NCI-H146 (cell line): ENCODE measurements around the gene NOM1.

Experiments used
- DNase-seq: peaks from one replicate; lab custom pipeline; 2025; lab: John Stamatoyannopoulos, UW

The NOM1 gene

GRCh38 chr7:157004521-157005455, 55.3 kb downstream of the NOM1 start:
- DNase-seq = no peak

- no peak for DNase-seq
Measured at GRCh38 chr7:157005456-157006204, 56.1 kb downstream of the NOM1 start.

GRCh38 chr7:157006205-157006747, 56.8 kb downstream of the NOM1 start:
- no peak for DNase-seq

- no peak for DNase-seq
Measured at GRCh38 chr7:157006829-157007469, 57.4 kb downstream of the NOM1 start.

DNA sequence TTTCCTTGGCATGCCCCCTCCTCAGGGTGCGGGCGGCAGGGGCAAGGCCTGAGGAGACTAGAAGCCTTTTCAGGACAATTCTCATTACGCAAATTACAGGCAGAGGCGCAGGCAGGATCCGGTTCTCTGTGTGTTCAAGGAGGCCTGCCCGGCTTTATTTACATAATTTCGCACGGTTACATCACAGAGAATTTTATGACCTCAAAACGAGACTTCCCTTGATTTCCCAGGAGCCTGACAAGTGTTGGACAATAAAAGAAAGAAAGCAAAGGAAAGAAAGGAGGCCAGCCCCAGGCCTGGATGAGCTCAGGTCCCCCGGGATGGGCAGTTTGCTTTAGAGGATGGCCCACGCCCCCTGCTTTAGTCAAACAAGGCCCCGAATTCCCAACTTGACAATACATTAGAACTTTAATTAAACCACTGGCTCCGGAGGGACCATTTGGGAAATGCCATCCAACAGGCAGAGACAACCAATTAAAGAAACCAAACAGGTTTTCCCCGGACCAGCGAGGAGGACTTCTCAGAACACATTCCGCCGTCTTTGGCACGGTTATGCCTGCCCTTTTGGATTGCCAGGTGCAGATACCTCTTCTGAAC, 58.1 kb downstream of the NOM1 start:
- DNase-seq = no peak

DNA sequence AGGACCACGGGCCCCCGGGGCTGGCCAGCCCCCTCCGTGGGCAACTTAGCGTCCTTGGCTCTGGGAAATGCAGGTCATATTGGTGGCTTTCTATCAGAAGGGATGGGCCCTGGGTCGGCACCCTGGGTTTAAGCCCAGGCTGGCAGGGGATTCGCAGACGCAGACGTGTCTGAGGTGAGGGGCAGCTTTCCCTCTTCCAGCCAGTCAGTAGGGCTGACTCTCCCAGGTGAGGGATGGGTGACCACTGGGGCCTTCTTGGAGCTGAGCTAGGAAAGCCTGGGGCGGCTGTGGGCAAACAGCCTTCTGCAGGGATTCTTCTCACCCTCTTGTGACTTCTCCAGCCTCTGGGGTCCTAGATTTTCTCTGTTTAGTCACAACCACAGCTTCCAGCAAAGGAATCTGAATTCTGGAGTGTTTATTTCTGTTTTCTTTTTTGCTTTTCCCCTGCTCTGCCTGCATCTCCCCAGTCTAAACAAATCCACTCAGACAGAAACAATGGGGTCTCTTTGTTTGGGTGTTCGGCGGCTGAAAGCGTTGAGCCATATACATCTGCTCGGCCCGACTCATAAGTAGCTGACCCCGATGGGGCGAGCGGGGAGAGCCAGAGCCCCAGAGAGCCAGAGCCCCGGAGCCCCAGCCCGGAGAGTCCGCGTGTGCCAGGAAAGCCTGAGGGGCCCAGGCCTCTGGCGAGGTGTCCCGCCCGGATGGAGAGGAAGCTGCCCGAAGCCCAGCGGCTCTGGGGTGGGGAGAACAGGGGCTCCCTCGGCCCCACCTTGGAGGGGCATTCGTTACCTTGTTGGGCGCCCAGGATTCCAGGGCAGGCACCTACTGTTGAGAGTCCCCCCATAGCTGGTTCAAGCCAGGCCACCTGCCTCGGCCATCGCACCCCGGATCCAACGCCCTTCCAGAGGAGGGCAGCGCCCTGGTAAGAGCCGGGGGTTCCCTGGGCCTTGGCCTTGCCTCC, 59.0 kb downstream of the NOM1 start:
- DNase-seq = no peak

GRCh38 chr7:157009170-157009777, 59.8 kb downstream of the NOM1 start:
- peak; percentile 54 for DNase-seq

DNA sequence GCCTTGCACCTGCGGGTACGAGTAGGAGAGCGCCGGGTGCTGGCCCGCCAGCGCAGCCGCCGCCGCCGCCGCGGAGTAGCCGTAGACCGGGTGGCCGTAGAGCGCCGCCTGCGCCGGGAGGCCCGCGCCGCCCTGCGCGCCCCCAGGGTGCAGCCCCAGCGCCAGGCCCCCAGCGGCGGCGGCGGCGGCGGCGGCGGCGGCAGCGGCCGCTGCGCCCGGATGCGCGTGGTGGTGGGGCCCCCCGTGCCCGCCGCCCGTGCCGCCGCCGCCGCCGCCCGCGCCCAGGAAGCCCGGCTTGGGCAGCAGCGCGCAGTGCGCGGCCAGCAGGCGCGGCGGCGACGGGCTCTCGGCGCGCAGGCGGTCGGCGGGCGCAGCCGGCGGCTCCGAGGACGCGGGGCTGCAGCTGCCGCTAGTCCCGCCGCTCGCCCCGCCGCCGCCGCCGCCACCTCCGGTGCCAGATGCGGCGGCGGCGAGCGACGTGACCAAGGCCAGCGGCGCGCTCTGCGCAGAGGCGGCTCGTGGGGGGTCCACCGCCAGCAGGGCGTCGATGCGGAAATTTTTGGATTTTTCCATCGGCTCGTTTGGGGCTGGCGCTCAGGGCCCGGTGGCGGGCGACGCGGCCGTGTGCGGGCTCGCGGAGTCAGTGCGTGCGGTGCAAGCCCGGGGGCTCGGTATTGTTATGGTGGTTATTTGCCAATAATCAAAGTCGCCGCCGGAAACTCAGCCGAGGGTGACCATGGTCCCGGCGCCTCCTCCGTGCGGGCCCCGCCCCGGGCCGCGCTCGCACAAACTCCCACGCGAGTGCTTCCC, 60.5 kb downstream of the NOM1 start:
- DNase-seq = peak; percentile 55

- peak; percentile 94 for DNase-seq
Measured at GRCh38 chr7:157010588-157011332, 61.2 kb downstream of the NOM1 start, which contains the start of gene MNX1. Gene MNX1, minus strand, starts transcription at chr7:157010663. Its CDS starts 313 bp downstream, at chr7:157010350.

DNA sequence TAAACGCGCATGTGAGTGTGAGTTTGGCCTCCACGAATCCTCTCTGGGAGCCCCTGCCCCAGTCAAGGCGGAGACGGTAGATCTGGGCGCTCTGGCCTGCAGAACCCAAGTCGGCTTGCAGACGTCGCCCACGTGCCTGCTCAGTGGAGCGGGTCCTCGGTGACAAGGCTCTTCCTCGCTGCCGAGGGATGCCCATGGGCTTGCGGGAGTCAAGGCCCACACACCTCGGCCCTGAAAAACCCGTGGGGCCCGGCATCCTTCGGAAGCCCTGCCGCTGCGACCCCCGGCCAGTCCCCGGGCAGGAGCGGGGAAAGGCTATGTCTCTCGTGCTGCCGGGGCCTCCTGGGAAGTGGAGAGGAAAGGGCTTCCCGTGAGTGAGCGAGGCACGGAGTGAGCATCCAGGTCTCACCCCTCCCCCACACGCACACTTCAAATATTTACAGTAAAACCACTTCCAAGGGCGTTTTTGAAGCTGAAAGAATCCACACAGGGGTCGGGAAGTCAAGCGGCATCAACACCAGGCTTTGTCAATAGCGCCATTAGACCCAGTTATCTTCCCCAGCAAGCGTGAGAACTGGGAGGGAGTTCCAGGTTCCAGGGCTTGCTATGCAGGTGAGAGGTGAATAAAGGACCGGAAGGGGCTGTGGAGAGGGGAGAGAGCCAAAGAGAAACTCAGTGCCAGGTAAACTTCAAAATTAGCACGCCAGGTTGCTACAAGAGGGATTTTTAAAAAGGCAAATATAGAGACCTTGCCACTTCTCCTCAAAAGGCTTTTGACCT, 62.0 kb downstream of the NOM1 start:
- peak; percentile 72 for DNase-seq

DNA sequence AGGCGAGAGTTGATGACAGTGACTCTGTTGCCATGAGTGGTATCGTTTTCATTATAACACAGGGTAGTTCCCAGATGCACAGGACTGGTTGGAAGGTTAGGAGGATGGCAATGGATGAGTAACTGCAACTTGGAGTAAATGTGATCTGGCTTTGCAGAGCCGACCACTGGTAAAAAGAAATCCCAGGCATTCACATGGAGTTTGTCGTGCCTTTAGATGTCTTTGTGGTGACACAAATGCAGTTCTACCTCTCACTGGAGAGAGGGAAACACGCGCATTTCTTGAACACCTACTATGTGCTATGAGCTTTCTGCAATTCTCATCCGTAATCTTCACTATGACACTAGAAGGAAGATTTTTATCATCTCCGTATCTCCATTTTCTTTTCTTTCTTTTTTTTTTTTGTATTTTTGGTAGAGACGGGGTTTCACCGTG, 62.6 kb downstream of the NOM1 start:
- no peak for DNase-seq

DNA sequence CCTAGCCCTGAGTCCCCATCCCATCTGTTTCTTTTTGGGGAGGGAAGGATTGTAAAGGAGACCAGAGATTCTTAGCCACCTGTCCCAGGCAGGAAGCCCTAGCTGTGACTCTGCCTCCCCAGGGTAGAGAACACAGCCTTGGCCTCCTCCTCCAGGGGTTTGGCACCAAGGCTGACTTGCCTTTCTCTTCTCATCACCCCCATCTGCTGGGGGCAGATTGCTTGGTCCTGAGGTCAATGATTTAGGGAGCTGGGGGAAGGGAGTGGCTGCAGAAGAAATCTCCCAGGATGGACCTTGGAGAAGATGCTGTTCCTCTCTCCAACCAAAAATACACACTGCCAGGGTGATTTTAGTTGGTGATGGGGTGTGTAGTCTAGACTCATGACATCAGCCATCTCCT, 63.6 kb downstream of the NOM1 start:
- DNase-seq = no peak

- DNase-seq = peak; percentile 85
Measured at GRCh38 chr7:157013602-157014549, 64.4 kb downstream of the NOM1 start.

GRCh38 chr7:157014635-157015555, 65.4 kb downstream of the NOM1 start:
- no peak for DNase-seq

DNA sequence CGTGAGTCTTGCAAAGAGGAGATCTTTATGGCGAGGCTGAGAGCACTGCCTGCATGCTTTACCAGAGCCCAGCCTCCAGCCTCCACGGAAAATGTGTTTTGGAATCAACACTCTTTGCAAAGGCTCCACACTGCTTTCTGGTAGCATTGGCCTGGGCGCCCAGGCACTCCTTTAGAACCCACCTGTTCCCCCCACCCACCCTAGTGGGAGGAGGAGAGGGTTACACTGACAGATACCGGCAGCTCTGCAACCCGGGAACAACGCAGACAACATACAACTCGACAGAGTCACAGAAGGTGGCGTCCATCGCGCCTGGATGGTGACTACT, 66.5 kb downstream of the NOM1 start:
- DNase-seq = no peak
